B cell (primary cell): ENCODE data around the gene CD2.

ENCODE experiments used
- CTCF ChIP-seq: fragments of 200-600 bp; IDR thresholded peaks from one replicate; pipeline ENCODE4 v1.8.0; 2022; ENCODE audit warnings: antibody characterized with exemption, mild to moderate bottlenecking
- EZH2 ChIP-seq: IDR thresholded peaks from 2 replicates; pipeline ENCODE4 v1.6.1; 2012; ENCODE audit warnings: borderline replicate concordance, low read depth, mild to moderate bottlenecking, moderate library complexity, low read length; ENCODE audit not compliant: insufficient read depth, poor library complexity, severe bottlenecking

GRCh38 chr1:116763787-116764465 lies 9.7 kb downstream of the CD2 start:
- TF ChIP-seq CTCF (peak; percentile 20), EZH2 (no peak)
